Measurements from ENCODE around the gene P4HB.

DNA sequence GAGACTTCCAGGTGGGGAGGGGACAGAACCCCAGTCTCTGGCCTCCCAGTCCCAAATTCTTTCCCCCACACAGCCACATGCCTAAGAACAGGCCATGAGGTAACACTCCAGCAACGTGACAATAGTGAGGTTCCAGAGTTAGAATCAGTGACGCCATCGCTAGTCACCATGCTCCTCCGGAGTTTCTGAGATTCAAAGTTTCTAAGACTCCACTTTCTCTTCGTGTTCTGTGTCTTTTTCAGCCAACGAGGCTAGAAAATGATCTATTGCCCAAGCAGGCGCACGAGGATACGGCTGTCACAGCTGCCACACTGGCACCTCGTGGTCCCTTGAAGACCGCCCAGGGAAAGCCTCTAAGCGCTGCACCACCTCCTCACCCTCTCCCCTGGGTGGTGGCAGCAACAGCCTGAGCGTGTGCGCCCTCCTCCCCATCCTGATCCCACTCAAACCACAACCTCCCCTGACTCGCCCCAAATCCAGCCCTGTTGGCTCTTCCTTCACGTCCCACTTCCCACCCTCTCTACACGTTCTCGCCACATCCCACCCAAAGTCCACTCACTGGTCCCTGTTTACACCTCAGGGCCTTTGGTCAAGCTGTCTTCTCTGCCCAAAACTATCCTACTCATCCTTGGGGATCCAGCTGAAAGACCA lies 28.3 kb downstream of the P4HB start:
- TF ChIP-seq POLR2A (IDR thresholded peaks at IDR 0.05) = no peak
- TF ChIP-seq, protein P1, sequence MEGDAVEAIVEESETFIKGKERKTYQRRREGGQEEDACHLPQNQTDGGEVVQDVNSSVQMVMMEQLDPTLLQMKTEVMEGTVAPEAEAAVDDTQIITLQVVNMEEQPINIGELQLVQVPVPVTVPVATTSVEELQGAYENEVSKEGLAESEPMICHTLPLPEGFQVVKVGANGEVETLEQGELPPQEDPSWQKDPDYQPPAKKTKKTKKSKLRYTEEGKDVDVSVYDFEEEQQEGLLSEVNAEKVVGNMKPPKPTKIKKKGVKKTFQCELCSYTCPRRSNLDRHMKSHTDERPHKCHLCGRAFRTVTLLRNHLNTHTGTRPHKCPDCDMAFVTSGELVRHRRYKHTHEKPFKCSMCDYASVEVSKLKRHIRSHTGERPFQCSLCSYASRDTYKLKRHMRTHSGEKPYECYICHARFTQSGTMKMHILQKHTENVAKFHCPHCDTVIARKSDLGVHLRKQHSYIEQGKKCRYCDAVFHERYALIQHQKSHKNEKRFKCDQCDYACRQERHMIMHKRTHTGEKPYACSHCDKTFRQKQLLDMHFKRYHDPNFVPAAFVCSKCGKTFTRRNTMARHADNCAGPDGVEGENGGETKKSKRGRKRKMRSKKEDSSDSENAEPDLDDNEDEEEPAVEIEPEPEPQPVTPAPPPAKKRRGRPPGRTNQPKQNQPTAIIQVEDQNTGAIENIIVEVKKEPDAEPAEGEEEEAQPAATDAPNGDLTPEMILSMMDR (IDR thresholded peaks at IDR 0.05) = no peak
- no peak for TF ChIP-seq POLR2AphosphoS5 (IDR thresholded peaks at IDR 0.05)
